Hepatocyte (in vitro differentiated cells): ENCODE data around the gene SND1.

ENCODE experiments used
- EZH2 ChIP-seq: fragments of 200-600 bp; sonication (generic); IDR thresholded peaks from 2 replicates; pipeline ENCODE4 v1.6.1; 2016; ENCODE audit warnings: antibody characterized with exemption, mild to moderate bottlenecking, borderline replicate concordance
- EZH2phosphoT487 ChIP-seq: fragments of 200-600 bp; sonication (generic); IDR thresholded peaks from one replicate; pipeline ENCODE4 v1.6.1; 2018; ENCODE audit warnings: antibody characterized with exemption, mild to moderate bottlenecking, low read depth, moderate library complexity; ENCODE audit not compliant: unreplicated experiment, severe bottlenecking
- TF ChIP-seq, protein P1 (sequence below): fragments of 200-600 bp; sonication (generic); IDR thresholded peaks from 2 replicates; pipeline ENCODE4 v1.5.1; 2016; ENCODE audit warnings: antibody characterized with exemption, mild to moderate bottlenecking; ENCODE audit not compliant: poor library complexity

DNA sequence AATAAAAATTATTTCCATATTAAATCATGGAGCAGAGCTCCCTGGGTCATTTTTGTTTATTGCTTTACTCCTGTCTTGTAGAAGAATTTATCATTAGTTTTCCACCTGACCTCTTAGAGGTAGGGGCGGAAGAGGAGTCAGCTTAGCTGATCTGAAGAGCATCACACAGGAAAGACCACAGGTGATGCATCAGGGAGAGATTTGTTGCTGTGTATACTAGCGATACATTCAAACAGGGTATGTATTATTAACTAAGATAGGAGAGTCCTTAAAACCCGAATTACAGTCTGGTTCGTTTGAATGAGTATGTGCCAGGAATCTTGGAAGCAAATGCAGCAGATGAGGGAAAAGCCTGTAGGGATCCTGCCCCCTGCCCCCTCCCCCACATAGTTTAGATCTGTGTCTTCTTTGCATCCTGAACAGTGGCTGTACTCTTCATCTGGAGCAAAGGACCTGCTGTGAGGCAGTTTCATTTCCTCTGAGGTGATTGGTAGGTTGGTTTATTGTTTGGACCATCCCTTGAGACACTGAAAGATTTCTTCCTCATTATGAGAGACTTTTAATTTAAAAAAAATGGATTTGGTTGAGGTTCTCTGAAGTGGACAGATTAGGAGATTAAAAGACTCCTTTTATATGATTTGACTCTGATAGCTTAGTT, 177.0 kb downstream of the SND1 start:
- TF ChIP-seq, protein P1, sequence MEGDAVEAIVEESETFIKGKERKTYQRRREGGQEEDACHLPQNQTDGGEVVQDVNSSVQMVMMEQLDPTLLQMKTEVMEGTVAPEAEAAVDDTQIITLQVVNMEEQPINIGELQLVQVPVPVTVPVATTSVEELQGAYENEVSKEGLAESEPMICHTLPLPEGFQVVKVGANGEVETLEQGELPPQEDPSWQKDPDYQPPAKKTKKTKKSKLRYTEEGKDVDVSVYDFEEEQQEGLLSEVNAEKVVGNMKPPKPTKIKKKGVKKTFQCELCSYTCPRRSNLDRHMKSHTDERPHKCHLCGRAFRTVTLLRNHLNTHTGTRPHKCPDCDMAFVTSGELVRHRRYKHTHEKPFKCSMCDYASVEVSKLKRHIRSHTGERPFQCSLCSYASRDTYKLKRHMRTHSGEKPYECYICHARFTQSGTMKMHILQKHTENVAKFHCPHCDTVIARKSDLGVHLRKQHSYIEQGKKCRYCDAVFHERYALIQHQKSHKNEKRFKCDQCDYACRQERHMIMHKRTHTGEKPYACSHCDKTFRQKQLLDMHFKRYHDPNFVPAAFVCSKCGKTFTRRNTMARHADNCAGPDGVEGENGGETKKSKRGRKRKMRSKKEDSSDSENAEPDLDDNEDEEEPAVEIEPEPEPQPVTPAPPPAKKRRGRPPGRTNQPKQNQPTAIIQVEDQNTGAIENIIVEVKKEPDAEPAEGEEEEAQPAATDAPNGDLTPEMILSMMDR = no peak
- TF ChIP-seq EZH2phosphoT487 (no peak), EZH2 (no peak)
